Measurements from ENCODE around the gene IDH1. TPM values are rescaled to one million over a fixed set of nuclear protein-coding genes. Genes with fewer than 3 reads are reported as not detected.

The IDH1 gene
- total and polyA plus RNA-seq, 2 of the 4 experiments (the other 2 are of a cell fraction) = 53.5 to 77.1 TPM

GRCh38 chr2:208253600-208254117, 1.2 kb downstream of the IDH1 start:
- H4K20me1 ChIP-seq (ENCODE audit: insufficient read depth, low read length) = no peaks in the 10 kb centered on the region

More at GRCh38 chr2:208253600-208254117, 1.2 kb downstream of the IDH1 start:
- Histone ChIP-seq H3K14ac (replicated peaks; ENCODE audit: low read depth, low read length) (peak overlapping the region; percentile 75), H3K56ac (ENCODE audit: extremely low read depth, insufficient read depth, low read length) (peak overlapping the region; percentile 45; the same call in 1 of the 2 replicates), H3K4me1 (ENCODE audit: control insufficient read depth, insufficient read depth, low read length) (peaks cover 4% of the 10 kb centered on the region), H2AK5ac (ENCODE audit: low read depth, low read length) (no peak overlapping the region), H3K23ac (ENCODE audit: low read depth, low read length) (peak overlapping the region; percentile 76; the same call in 1 of the 2 replicates), H3K36me3 (ENCODE audit: control insufficient read depth, insufficient read depth, low read length) (peaks cover 5% of the 10 kb centered on the region; the same call in 1 of the 2 replicates), H3K27me3 (ENCODE audit: control insufficient read depth, insufficient read depth, low read length) (no peaks in the 10 kb centered on the region), H3K4me3 (ENCODE audit: insufficient read depth, low read depth, low read length) (peak overlapping the region; percentile 75), H3K79me1 (ENCODE audit: low read depth in 1 of 2, low read length in 2 of 2) (peaks cover 4 to 17% of the 10 kb centered on the region in 2 experiments; a peak in 3 of 4 replicates), H3K9me1 (ENCODE audit: insufficient read depth, low read length) (peaks cover 5% of the 10 kb centered on the region; the same call in 1 of the 2 replicates), H2BK15ac (ENCODE audit: low read depth, low read length) (no peak overlapping the region), H2BK120ac (ENCODE audit: low read depth, low read length) (no peak overlapping the region), H2BK20ac (ENCODE audit: low read depth, low read length) (no peak overlapping the region), H4K5ac (ENCODE audit: low read depth, low read length) (peak overlapping the region; percentile 14; the same call in 1 of the 2 replicates), H3K9me3 (ENCODE audit: control insufficient read depth, insufficient read depth, low read length) (no peaks in the 10 kb centered on the region), H3K18ac (ENCODE audit: low read depth, low read length) (peak overlapping the region; percentile 13; the same call in 1 of the 2 replicates), H3K27ac (ENCODE audit: insufficient read depth, low read length) (peak overlapping the region; percentile 46), H4K91ac (ENCODE audit: insufficient read depth, low read depth, low read length) (no peak overlapping the region), H4K8ac (ENCODE audit: low read depth in 2 of 2, low read length in 2 of 2) (peak overlapping the region in 1 of 2 experiments; percentile 16; a peak in 2 of 4 replicates), H2AK9ac (replicated peaks; ENCODE audit: low read depth, low read length, poor library complexity) (peak overlapping the region; percentile 67), H3K4ac (ENCODE audit: low read depth, low read length) (peak overlapping the region; percentile 59), H3K4me2 (ENCODE audit: low read depth, low read length) (peak overlapping the region; percentile 92), H3K9ac (ENCODE audit: low read depth, low read length) (peak overlapping the region; percentile 51), H2AFZ (replicated peaks; ENCODE audit: low read length, poor library complexity) (peak overlapping the region; percentile 91), H2BK5ac (ENCODE audit: low read depth, low read length, poor library complexity, severe bottlenecking) (peak overlapping the region; percentile 22)
- in situ Hi-C loops (cut with MboI; ENCODE audit: low sequenced_read_pairs) (loop anchor here (25.0 kb wide), 1 partner anchor 516 kb away; no protein-coding TSS in a partner anchor), intact Hi-C loops (cut with micrococcal nuclease) (loop anchor here (2.0 kb wide), 1 partner anchor 507 kb away; no protein-coding TSS in a partner anchor), dilution Hi-C loops (cut with HindIII; ENCODE audit: low sequenced_read_pairs, unreplicated experiment) (no loop called here)
- 0% methylated on average over 2 of the region's 7 CpGs; no CpG with 5 or more reads in 1 of the 2 experiments for WGBS, 2 experiments (ENCODE audit: extremely low coverage in 2 of 2, insufficient read length in 1 of 2)
- ChIA-PET CTCF (interaction anchor here (0.9 to 2.4 kb wide), 3 partner anchors 11 to 78 kb away, joined by 4 to 11 read pairs (median 5); no protein-coding TSS in a partner anchor), POLR2A (ENCODE audit: unreplicated experiment) (interaction anchor here (0.6 kb wide), 1 partner anchor 1730 kb away, joined by 3 read pairs; no protein-coding TSS in a partner anchor)
- ATAC-seq (ENCODE audit: low read depth) = no peak
- TF ChIP-seq MXI1 (IDR thresholded peaks at IDR 0.05; ENCODE audit: borderline replicate concordance, low read depth, low read length) (no peak), RCOR1 (IDR thresholded peaks at IDR 0.05; ENCODE audit: insufficient replicate concordance, low read length) (no peak), BHLHE40 (IDR thresholded peaks at IDR 0.05; ENCODE audit: low read depth, low read length) (no peak), RAD21 (IDR thresholded peaks at IDR 0.05; ENCODE audit: low read length) (no peak), CTCF (conservative IDR thresholded peaks at IDR 0.05; ENCODE audit: low read depth, low read length) (no peak), CEBPB (IDR thresholded peaks at IDR 0.05; ENCODE audit: low read depth, low read length) (no peak), NFE2L2 (IDR thresholded peaks at IDR 0.05; ENCODE audit: low read depth, low read length) (no peak), MAFK (IDR thresholded peaks at IDR 0.05; ENCODE audit: low read depth, low read length) (no peak), RFX5 (IDR thresholded peaks at IDR 0.05; ENCODE audit: low read depth, low read length) (no peak), POLR2A (IDR thresholded peaks at IDR 0.05; ENCODE audit: low read depth, low read length) (no peak), CHD1 (IDR thresholded peaks at IDR 0.05; ENCODE audit: low read depth, low read length) (no peak), MAZ (IDR thresholded peaks at IDR 0.05; ENCODE audit: borderline replicate concordance, low read depth, low read length) (no peak), USF2 (IDR thresholded peaks at IDR 0.05; ENCODE audit: low read depth, low read length) (no peak)
- TF ChIP-seq, protein P1, sequence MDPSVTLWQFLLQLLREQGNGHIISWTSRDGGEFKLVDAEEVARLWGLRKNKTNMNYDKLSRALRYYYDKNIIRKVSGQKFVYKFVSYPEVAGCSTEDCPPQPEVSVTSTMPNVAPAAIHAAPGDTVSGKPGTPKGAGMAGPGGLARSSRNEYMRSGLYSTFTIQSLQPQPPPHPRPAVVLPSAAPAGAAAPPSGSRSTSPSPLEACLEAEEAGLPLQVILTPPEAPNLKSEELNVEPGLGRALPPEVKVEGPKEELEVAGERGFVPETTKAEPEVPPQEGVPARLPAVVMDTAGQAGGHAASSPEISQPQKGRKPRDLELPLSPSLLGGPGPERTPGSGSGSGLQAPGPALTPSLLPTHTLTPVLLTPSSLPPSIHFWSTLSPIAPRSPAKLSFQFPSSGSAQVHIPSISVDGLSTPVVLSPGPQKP (IDR thresholded peaks at IDR 0.05; ENCODE audit: borderline replicate concordance, low read depth, low read length) = no peak
- no TSS peak for BruUV-seq (replicated peaks)
- DNase-seq = no peak

All from IMR-90 (cell line).